ENCODE results near the gene SCYL1. TPM values are rescaled to one million over a fixed set of nuclear protein-coding genes. Genes with fewer than 3 reads are reported as not detected.

Gene SCYL1
- total RNA-seq, 1 experiment from 2014 or later = 177 TPM

DNA sequence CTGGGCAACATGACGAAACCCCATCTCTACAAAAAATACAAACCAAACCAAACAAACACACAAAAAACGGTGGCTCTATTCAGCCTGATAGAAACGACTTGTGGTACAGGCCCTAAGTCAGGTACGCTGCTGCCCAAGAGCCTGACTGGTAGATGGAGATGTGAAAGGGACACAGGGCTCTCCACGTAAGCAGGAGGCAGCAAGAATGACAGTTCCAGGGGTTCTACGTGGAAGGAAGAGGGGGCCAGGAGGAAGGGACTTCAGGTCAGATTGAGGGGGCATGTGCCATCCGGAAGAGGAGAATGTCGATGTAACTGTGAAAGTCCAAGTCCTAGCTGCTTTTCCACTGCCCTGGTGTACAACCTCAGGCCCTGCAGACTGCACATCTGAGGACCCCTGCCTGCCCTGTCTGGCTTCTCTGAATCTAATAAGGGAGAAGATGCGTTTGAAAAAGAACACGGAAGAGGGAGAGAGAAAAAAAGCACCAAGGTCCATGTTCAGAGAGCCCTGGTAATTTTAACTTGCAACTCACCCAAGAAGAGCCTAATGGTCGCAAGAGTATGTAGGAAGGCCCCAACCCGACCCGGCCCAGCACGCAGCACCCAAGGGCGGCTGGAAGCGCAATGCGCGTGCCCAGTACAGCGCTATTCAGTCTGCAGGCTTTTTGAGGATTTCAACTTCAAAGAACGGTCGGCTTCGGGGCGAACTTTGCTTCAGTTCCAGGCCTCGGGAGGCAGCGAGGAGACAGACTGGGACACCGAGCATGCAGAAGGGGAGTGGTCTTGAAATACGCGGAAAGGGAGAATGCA lies 44.5 kb downstream of the SCYL1 start:
- DNase-seq (ENCODE audit: low spot score) = peak; percentile 26

DNA sequence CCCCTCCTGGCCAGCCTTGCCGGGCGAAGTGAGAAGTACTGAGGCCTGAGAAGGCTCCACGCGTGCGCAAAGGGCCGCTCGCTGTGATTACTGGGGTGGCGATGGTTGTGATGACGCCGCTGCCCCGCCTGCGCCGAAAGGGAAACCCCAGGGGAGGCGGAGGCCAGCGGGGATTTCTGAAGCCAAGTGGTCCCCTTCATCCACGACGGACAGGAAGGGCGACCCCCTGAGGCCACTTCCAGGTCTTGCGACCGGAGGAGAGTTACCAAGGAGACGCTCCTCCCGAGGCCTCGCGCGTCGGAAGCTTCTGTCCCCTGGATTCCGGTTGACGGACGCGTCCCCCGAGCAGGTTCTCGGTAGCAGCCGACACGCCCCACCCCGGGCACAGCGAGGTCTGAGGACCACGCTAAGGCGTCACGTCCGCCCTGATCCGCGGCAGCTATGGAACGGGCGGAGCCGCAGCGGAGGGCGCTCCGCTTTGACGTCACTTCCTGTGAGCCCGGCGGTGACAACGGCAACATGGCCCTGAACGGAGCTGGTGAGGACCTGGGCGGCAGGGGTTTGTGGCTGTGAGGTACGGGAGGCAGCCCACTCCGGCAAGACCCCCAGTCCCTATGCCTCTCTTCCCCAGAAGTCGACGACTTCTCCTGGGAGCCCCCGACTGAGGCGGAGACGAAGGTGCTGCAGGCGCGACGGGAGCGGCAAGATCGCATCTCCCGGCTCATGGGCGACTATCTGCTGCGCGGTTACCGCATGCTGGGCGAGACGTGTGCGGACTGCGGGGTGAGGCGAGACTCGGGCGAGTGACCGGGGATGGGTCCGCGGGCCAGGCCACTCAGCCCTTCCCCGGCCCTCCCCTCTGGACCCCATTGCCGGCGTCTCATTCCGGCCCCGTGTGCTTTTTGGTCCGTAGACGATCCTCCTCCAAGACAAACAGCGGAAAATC lies 45.4 kb downstream of the SCYL1 start, which contains the start of gene ZNRD2:
Gene ZNRD2 (plus strand): TSS at position 505 of the 946 bp plus-strand sequence. CDS start 15 bp downstream, at position 520.
- DNase-seq (ENCODE audit: low spot score) = peak; percentile 99

DNA sequence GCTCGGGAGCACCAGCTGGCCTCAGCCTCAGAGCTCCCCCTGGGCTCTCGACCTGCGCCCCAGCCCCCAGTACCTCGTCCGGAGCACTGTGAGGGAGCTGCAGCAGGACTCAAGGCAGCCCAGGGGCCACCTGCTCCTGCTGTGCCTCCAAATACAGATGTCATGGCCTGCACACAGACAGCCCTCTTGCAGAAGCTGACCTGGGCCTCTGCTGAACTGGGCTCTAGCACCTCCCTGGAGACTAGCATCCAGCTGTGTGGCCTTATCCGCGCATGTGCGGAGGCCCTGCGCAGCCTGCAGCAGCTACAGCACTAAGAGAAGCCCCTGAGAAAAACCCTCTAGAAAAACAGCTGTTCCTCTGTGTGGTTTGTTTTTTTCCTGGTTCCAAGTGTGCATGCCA lies 46.5 kb downstream of the SCYL1 start:
- DNase-seq (ENCODE audit: low spot score) = no peak

DNA sequence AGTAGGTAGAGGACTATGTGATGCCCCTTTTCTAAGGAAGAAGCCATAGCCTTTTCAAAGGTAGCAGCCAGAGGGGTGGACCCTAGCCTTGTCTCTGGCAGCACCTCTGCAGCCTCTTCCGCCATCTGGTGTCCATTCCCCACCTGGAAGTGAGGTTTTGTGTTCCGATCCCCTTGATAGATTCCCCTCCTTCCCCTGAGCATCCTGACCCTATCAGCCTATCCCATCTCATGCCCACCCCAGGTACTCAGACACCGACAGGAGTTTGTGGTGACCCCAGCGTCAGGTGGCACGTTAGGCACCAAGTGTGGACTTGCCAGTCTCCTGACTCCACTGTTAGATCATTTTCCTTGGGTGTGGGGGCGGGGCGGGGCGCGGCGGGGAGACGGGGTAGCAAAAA lies 47.1 kb downstream of the SCYL1 start:
- DNase-seq (ENCODE audit: low spot score) = peak; percentile 90

DNA sequence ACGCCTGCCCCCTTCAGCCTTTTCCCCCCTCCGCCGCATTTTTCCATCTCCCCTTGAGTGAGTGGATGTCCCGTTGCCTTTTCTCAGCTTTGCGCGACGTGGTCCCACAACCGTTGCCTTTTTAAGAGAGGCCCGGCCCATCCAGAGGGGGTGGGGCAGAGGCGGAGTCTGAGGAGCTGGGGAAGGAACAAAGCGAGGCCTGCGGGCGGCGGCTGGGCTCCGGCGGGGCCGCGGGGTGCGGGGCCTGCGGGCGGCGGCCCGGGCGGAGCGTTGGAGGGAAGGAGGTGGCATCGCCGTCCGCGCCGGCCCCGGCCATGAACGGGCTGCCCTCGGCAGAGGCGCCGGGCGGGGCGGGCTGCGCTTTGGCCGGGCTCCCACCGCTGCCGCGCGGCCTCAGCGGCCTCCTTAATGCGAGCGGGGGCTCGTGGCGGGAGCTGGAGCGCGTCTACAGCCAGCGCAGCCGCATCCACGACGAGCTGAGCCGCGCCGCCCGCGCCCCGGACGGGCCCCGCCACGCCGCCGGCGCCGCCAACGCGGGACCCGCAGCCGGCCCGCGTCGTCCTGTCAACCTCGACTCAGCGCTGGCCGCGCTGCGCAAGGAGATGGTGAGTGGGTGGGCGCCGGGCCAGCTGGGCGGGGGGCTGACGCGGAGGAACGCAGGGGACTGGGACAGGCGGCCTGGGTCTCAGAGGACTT lies 47.6 kb downstream of the SCYL1 start, which contains the start of gene FAM89B:
Gene FAM89B (plus strand): TSS at position 183 of the 696 bp plus-strand sequence. CDS start 132 bp downstream, at position 315.
- DNase-seq (ENCODE audit: low spot score) = peak; percentile 90

DNA sequence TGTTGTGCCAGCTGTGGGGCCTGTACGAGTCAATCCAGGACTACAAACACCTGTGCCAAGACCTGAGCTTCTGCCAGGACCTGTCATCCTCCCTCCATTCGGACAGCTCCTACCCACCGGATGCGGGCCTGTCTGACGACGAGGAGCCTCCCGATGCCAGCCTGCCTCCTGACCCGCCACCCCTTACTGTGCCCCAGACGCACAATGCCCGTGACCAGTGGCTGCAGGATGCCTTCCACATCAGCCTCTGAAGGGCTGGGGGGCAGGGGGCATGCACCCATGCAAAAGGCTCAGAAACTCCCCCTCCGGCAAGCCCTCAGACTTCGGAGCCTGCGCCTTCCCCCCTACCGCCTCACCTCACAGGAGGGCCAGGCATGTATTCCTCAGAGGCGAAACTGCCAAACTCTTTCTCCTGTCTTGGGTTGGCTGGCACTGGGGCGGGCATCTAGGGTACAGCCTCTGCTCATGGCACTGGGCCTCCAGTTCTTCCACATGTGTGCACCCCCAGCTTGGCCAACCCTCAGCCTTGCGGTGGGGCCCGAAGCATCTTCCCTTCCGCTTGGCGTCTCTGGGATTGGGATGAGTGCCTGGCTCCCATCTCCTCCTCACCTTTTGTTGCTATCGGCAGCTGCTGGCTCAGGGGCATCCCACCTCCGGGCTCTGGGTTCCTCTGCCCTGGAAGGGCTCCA lies 48.7 kb downstream of the SCYL1 start:
- DNase-seq (ENCODE audit: low spot score) = no peak

DNA sequence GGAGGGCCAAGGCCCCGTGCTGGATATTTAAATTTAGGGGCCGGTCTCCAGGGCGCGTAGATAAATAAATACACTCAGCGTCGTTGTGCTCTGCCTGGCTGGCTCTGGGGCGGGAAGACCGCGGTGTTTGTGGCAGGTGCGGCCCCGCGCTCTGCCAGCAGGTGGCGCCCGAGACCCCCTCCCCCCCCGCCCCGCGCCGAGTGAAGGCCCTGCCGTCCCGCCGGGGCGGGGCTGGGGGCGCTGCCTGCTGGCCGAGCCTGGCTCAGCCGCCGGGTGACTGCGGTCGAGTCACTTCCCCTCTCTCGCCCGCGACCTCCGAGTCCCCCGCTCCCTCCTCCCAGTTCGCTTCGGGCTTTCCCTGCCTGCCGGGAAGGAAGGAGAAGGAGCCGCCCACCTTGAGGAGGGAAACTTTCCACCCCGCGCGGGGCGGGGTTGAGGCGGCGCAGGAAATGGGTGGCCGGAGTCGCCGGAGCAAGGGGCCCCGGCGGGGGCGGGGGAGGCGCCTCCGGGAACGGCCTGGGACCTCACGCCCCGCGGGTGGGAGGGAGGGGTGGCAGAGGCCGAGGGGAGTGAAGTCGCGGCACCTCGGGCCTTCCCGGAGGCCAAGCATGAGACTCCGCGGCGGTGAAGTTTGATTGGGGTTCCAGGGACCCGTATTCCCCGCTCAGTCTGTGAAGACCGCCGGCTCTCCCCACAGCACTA lies 49.4 kb downstream of the SCYL1 start:
- peak; percentile 94 for DNase-seq (ENCODE audit: low spot score)

DNA sequence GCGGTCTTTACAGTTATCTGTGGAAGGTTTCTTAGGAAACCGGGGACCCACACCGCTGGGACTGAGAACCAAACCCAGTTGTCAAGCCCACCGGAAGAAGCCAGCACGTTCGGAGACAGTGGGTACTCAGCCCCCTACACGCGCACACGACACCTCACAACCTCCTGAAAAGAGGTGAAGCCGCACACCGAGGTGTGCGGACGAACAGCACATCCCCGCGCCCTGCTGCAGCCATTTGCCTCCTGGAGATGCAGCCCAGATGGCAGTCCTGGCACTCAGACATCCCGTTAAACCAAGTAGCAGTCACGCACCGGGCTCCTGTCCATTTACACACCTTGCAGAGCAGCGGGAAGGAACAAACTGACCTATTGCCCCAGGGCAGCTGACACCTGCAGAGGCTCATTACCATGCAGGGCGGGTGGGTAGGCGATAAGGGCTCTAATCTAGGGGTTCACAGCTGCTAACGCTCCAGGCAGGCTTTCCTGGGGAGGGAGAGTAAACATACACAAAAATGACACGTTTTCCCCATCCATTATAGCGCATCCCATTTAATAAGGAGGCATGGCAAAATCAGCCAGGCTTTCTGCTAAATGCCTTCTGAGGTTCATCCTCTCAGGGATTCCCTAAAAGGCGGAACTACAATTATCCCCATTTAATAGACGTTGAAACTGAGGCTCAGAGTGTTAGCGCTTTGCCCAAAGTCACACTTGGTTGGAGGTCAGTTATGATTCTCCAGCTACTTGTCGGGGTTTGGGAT lies 50.1 kb downstream of the SCYL1 start:
- peak; percentile 73 for DNase-seq (ENCODE audit: low spot score)

DNA sequence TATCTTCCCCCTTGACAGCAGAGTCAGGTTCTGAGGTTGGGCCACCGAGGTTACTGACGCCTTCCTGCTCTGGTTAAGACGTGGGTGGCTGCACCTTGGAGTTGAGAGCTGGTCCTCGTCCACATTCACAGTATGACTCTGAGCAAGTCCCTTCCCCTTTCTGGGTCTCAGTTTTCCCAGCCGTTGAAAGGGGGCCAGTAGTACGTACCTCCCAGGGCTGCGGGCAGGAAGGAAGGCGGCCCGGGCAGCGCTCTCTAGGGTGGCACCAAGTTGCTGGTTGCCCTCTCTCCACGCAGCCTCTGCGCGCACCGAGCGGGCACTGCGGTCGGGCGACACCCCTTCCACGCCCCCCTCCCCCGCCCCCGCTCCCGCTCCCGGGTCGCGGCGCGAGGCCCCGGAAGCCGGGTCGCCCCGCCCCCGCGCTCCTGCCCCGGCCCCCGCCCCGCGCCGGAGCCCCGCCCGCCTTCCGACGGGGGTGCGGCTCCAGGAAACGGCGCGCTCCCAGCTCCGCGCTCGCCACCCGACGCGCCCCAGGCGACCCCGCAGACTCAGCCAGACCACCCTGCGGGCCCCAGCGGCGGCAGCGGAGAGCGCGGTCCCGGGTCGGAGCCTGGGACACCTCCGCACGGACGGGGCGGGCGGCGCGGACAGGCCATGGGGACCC lies 50.8 kb downstream of the SCYL1 start, which contains the start of gene EHBP1L1:
Gene EHBP1L1 (plus strand): TSS at position 486 of the 664 bp plus-strand sequence. CDS start 250 bp downstream, outside the sequence.
- DNase-seq (ENCODE audit: low spot score) = peak; percentile 72

DNA sequence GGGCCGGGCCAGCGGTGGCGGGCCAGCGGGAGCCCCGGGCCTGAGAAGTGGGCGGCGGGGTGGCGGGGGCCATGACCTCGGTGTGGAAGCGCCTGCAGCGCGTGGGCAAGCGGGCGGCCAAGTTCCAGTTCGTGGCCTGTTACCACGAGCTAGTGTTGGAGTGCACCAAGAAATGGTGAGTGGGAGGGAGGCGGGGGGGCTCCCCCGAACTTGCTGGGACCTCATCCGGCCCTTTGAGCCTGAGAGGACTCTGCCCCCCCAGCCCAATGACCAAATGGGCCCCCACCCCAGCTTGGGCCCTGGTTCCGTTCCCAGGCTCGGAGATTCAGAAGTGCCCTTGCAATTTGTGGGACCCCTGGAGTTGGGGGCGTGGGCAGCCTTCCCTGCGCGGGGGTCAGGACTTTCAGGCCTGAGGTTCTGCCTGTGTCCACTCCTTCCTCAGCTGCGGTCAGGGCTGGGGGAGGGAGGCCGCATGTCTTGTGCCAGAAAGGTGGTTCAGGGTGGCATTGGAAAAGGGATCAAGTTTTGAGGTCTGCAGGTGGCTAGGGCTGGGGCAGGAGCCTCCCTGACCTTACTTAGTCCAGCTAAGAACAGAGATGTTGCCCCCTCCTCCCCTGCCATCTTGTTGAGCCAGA lies 51.5 kb downstream of the SCYL1 start:
- no peak for DNase-seq (ENCODE audit: low spot score)

DNA sequence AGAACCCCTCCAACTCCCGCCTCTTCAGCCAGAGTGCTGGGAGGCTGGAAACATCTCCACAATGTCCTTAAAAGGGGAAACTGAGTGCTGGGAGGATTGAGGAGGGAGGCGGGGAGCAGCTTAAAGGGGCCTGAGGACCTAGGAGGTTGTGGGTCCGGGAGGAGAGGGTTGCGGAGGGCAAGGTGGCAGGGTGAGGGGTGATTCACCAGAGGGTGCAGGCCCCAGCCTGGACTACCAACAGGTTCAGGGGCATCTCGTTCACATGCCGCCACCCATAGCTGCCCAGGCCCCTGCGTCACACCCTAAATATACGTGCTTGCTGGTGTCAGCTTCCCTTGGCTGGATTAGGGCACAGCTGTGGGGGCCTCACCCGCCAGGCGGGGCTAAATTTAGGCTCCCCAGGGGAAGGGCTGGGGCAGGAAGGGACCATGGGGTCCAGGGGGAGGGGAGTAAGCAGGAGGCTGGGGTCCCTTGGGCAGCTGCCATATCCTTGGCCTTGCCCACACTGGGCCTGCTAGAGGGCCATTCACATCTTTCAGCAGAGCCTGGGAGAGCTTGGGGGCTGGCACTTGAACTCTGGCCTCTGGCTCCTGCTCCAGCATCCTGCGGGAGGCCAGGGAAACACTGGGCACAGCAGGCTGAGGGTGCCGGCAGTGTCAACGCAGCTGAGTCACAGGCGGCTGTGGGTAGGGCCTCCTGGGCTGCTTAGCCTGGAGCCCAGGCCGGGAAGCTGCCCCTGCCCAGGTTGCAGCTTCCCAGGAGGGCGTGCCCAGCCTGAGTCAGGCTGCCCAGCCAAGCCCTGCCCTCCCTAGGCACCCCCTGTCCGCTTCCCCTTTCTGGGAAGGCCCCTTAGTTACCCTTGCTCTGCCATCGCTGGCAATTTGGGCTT lies 52.2 kb downstream of the SCYL1 start:
- DNase-seq (ENCODE audit: low spot score) = peak; percentile 79

DNA sequence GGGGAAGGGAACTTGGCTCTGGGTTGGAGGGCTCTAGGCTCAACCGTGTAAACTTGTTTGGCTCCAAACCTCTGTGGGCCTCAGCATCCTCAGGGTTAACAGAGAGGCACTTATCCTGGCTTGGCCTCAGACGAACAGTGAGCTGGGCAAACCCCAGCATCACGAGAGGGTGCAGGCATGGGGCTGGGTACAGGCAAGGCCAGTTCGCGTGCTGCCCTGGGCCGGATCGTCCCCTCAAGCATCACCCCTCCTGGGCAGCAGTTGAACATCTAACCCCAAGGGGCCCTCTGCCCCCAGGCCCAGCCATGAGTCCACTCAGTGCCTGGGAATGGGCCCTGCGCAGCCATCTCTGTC lies 52.9 kb downstream of the SCYL1 start:
- no peak for DNase-seq (ENCODE audit: low spot score)

DNA sequence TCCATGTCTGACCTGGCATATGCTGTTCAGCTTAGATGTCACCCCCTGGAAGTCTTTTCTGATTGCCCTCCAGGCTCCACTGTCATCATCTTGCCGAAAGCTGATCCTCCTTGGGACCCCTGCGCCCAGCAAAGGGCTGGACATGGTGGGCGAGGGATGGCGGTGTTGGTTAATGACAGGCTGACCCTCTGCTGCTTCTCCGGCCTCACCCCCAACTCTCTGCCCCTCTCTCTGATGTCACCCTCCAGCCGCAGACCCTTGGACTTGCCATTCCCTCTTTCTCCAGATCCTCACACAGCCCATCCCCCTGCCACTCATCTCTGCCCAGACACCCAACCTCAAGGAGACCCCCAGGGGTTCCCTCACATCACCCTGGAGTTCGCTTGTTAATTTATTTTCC lies 53.3 kb downstream of the SCYL1 start:
- DNase-seq (ENCODE audit: low spot score) = no peak

DNA sequence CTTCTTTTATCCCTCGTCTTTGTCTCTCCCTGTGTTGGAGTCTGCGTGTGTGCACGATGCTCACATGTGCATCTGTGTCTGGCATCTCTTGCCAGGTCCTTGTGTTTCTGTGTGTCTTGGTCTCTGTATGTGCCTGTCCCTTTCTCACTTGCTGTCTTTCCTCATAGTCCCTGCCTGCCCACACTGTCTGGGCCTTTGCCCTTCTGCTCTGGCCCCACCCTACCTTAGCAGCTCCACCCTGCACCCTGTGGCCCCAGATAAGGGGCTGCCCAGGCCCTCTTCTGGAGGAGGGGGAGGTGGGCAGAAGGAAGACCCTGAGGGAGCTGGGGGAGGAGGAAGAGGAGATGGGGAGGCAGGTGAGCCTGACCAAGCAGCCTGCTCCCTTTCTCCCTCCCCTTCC lies 53.8 kb downstream of the SCYL1 start:
- DNase-seq (ENCODE audit: low spot score) = no peak

DNA sequence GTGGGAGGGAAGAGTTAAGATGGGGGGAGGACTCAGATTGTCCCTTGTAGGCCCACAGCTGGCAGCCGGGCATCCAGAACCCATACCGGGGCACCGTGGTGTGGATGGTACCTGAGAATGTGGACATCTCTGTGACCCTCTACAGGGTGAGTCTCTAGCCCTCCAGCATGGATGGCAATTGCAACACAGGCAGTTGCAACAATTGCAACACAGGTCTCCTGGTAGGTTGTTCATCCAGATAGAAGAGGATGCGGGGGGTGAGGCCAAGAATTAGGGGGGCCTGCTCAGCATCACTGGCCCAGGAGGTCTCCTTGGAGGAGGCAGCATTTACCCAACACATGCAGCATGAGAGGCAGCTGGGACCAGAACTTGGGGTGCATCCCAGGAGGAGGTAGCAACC lies 54.4 kb downstream of the SCYL1 start:
- DNase-seq (ENCODE audit: low spot score) = no peak

DNA sequence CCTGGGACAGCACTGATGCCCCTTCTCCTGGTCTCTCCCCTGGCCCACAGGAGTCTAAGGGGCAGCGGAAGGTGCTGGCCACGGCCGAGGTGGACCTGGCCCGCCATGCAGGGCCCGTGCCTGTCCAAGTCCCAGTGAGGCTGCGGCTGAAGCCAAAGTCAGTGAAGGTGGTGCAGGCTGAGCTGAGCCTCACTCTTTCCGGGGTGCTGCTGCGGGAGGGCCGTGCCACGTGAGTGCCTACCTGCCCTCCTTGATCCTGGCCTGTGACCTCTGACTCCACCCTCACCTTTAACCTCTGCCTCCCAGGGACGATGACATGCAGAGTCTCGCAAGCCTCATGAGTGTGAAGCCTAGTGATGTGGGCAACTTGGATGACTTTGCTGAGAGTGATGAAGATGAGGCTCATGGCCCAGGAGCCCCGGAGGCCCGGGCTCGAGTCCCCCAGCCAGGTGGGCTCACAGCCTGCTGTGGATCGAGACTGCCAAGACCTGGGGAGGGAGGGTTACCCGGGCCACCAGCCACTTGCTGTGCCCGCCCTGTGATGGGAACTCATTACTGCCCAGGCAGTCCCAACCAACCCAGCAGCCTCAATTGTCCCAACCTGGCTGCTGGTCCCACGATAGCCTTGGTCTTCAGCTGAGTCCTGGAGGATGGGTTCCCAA lies 55.3 kb downstream of the SCYL1 start:
- DNase-seq (ENCODE audit: low spot score) = no peak

DNA sequence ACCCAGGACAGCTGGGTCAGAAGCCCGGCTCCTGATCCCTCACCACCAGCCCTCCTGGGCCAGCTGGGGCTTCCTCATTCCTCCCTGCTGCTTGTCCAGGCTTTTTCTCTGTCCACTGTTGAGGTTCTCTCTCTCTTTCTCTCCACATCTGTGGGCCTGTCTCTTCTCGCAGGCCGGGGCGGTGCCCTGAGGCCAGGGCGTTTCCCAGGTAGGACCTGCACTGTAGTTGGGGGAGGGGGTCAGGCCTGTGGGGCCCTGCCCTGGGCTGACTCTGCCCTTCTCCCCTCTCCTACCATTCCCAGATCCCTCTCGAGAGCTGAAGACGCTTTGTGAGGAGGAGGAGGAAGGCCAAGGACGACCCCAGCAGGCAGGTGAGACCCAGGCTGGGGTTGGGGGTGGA lies 55.9 kb downstream of the SCYL1 start:
- DNase-seq (ENCODE audit: low spot score) = no peak
